ENCODE data around the gene C6orf136. TPM values are rescaled to one million over a fixed set of nuclear protein-coding genes. Genes with fewer than 3 reads are reported as not detected.

C6orf136 gene
- total and polyA plus RNA-seq, 10 of the 15 experiments (the other 5 are each of a cell fraction or from before 2014, with no cell fraction given) = 5.2 to 24.1 (median 14.9) TPM

GRCh38 chr6:30678964-30679726 lies 32.2 kb downstream of the C6orf136 start (continued):
- TF ChIP-seq IRF3 (IDR thresholded peaks at IDR 0.05) (no peak), MTA2 (IDR thresholded peaks at IDR 0.05; ENCODE audit: low read depth) (no peak), CBX3 (IDR thresholded peaks at IDR 0.05; ENCODE audit: borderline replicate concordance, low read depth) (no peak), DPF2 (IDR thresholded peaks at IDR 0.05) (no peak), NRF1 (conservative IDR thresholded peaks at IDR 0.05; ENCODE audit: low read depth, low read length) (no peak), SMC3 (IDR thresholded peaks at IDR 0.05; ENCODE audit: borderline replicate concordance, low read length) (peak; percentile 97), ESRRA (IDR thresholded peaks at IDR 0.05; ENCODE audit: low read length) (no peak; the same call in 1 of the 2 replicates), RELA (IDR thresholded peaks at IDR 0.05; ENCODE audit: borderline replicate concordance, partially characterized antibody) (peak; percentile 47), CEBPZ (IDR thresholded peaks at IDR 0.05; ENCODE audit: low read depth, low read length) (no peak), E4F1 (IDR thresholded peaks at IDR 0.05; ENCODE audit: borderline replicate concordance, partially characterized antibody) (no peak), RELB (IDR thresholded peaks at IDR 0.05; ENCODE audit: low read depth) (no peak), ZZZ3 (IDR thresholded peaks at IDR 0.05; ENCODE audit: control insufficient read depth, insufficient read length, low read depth) (no peak), ETV6 (conservative IDR thresholded peaks at IDR 0.05 in 1 of 2, IDR thresholded peaks at IDR 0.05 in 1 of 2; ENCODE audit: borderline replicate concordance in 1 of 2, low read depth in 1 of 2) (no peak), MTA3 (IDR thresholded peaks at IDR 0.05; ENCODE audit: borderline replicate concordance, low read length) (no peak), CTCF (IDR thresholded peaks at IDR 0.05 in 2 of 3, conservative IDR thresholded peaks at IDR 0.05 in 1 of 3; ENCODE audit: control insufficient read depth in 2 of 3, extremely low read depth in 1 of 3, insufficient read depth in 1 of 3, low read depth in 3 of 3, low read length in 3 of 3) (peak; percentile 97 to 98 (median 98); a peak in 5 of 6 replicates), ZNF217 (IDR thresholded peaks at IDR 0.05) (no peak), ZNF24 (IDR thresholded peaks at IDR 0.05) (no peak), RBBP5 (conservative IDR thresholded peaks at IDR 0.05) (no peak)
